WI38 (cell line): ENCODE measurements around the gene CCL26.
"Not testable (repeated sequence)": the region's sequence is repeated elsewhere in the genome, so short reads cannot be mapped to it uniquely, and the experiment has no call there.

Source experiments
- H3K4me3 ChIP-seq: 2 replicates; pipeline ENCODE4 v1.5.1; 2011; ENCODE audit warnings: low read depth, mild to moderate bottlenecking, control low read depth, low read length
- TF ChIP-seq, protein P1 (sequence below): IDR thresholded peaks from 2 replicates; pipeline ENCODE4 v1.5.1; 2012; ENCODE audit warnings: low read depth, mild to moderate bottlenecking, control low read depth, low read length

The CCL26 gene

DNA sequence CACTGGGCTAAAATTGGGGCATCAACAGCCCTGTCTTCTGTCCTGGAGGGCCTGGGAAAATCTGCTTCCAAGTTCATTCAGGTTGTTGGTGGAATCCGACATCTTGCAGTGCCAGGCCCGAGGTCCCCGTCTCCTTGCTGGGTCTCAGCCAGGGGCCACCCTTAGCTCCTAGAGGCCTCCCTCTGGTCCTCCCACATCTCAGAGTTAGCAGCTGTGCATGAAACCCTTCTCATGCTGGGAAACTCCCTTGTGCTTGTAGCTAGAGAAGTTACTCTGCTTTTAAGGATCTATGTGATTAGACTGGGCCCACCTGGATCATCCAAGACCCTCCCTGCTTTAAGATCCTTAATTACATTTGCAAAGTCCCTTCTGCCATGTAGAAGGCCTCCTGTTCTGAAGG lies 48.6 kb downstream of the CCL26 start:
- TF ChIP-seq, protein P1, sequence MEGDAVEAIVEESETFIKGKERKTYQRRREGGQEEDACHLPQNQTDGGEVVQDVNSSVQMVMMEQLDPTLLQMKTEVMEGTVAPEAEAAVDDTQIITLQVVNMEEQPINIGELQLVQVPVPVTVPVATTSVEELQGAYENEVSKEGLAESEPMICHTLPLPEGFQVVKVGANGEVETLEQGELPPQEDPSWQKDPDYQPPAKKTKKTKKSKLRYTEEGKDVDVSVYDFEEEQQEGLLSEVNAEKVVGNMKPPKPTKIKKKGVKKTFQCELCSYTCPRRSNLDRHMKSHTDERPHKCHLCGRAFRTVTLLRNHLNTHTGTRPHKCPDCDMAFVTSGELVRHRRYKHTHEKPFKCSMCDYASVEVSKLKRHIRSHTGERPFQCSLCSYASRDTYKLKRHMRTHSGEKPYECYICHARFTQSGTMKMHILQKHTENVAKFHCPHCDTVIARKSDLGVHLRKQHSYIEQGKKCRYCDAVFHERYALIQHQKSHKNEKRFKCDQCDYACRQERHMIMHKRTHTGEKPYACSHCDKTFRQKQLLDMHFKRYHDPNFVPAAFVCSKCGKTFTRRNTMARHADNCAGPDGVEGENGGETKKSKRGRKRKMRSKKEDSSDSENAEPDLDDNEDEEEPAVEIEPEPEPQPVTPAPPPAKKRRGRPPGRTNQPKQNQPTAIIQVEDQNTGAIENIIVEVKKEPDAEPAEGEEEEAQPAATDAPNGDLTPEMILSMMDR, result no peak
- H3K4me3 ChIP-seq, result no peak overlapping the region

- TF ChIP-seq, protein P1, result no peak
- no peak overlapping the region for H3K4me3 ChIP-seq
These were observed 49.6 kb downstream of the CCL26 start for GRCh38 chr7:75722373-75722772.

GRCh38 chr7:75721922-75722321 lies 50.1 kb downstream of the CCL26 start:
- not testable (repeated sequence) for H3K4me3 ChIP-seq

DNA sequence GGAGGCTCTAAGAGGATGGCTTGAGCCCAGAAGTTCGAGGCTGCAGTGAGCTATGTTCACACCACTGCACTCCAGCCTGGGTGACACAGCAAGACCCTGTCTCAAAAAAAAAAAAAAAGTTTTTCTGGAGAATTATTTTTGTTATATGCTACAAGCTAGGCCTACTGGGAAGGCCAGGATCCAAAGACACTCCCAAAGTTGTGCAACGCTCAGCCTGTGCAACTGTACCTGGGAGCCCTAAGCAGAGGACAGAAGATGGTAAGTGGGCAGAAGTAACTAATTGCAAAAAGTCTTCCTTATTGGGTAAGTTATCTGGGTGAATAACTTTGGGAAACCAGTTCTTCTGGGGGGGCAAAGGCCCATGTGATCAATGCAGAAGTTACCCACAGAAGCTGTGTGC lies 50.6 kb downstream of the CCL26 start:
- no peak overlapping the region for H3K4me3 ChIP-seq
- TF ChIP-seq, protein P1, result no peak

DNA sequence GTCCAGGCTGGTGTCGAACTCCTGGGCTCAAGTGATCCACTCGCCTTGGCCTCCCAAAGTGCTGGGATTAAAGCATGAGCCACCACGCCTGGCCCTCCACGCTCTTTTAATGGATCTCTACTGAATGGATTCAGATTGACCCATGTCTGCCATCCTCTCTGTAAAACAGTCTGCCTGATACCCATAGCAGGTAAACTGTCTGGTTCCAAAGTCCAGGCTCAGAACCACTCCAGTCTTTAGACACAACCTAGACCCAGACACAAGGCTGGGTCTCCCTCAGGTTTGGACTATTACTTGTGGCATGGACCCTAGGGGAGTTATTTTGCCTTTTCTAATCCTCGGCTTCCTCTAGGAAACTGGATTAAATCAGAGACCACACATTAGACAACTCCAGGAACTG lies 52.4 kb downstream of the CCL26 start:
- TF ChIP-seq, protein P1, result no peak
- H3K4me3 ChIP-seq, result no peak overlapping the region
